PFSK-1 (cell line): ENCODE results near the gene SAE1.

Experiments
- FOXP2 ChIP-seq: optimal IDR thresholded peaks from 2 replicates; pipeline ENCODE3; 2011; ENCODE audit warnings: borderline replicate concordance, control low read depth, inconsistent platforms; ENCODE audit not compliant: insufficient read depth; ENCODE audit errors: extremely low read length, extremely low read depth
- POLR2AphosphoS5 ChIP-seq: IDR thresholded peaks from 2 replicates; pipeline ENCODE4 v1.6.1; 2012; ENCODE audit warnings: low read depth, mild to moderate bottlenecking, control low read depth, low read length, moderate library complexity
- SIN3A ChIP-seq: IDR thresholded peaks from 2 replicates; pipeline ENCODE4 v1.6.1; 2012; ENCODE audit warnings: mild to moderate bottlenecking, low read length, moderate library complexity, borderline replicate concordance; ENCODE audit not compliant: insufficient read depth
- TAF1 ChIP-seq: IDR thresholded peaks from 2 replicates; pipeline ENCODE4 v1.6.1; 2012; ENCODE audit warnings: low read length, control low read depth, borderline replicate concordance; ENCODE audit not compliant: insufficient read depth
- TF ChIP-seq, protein P1 (sequence below), 2 experiments: IDR thresholded peaks; 2 replicates each; pipeline versions ENCODE4 v1.6.1 to v1.8.0; 2011 to 2012; ENCODE audit warnings: low read depth in 2 of 2, low read length in 2 of 2, control low read depth in 1 of 2, inconsistent platforms in 1 of 2, mild to moderate bottlenecking in 1 of 2, moderate library complexity in 1 of 2; ENCODE audit not compliant: insufficient read depth in 1 of 2

Gene SAE1

DNA sequence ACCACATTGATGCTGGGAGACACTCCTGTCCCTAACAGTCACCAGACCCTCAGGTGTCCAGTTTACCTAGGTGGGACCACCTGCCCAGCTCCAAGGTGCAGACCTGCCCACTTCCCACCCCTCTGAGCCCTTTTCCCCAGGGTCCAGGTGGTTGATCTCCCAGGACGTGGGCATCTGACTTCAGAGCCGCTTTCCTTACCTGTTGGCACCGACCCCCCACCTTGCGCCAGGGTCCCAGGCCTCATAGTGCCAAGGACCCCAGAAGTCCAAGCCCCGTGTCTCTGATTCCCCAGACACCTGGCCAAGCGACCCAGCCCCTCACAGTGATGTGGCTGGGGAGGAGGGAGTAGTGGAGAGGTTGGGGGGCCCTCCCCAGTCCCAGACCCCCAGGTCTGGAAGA is 109.9 kb downstream of the SAE1 start:
- TF ChIP-seq SIN3A: no peak
- TF ChIP-seq TAF1: no peak
- TF ChIP-seq POLR2AphosphoS5: no peak
- TF ChIP-seq, protein P1, sequence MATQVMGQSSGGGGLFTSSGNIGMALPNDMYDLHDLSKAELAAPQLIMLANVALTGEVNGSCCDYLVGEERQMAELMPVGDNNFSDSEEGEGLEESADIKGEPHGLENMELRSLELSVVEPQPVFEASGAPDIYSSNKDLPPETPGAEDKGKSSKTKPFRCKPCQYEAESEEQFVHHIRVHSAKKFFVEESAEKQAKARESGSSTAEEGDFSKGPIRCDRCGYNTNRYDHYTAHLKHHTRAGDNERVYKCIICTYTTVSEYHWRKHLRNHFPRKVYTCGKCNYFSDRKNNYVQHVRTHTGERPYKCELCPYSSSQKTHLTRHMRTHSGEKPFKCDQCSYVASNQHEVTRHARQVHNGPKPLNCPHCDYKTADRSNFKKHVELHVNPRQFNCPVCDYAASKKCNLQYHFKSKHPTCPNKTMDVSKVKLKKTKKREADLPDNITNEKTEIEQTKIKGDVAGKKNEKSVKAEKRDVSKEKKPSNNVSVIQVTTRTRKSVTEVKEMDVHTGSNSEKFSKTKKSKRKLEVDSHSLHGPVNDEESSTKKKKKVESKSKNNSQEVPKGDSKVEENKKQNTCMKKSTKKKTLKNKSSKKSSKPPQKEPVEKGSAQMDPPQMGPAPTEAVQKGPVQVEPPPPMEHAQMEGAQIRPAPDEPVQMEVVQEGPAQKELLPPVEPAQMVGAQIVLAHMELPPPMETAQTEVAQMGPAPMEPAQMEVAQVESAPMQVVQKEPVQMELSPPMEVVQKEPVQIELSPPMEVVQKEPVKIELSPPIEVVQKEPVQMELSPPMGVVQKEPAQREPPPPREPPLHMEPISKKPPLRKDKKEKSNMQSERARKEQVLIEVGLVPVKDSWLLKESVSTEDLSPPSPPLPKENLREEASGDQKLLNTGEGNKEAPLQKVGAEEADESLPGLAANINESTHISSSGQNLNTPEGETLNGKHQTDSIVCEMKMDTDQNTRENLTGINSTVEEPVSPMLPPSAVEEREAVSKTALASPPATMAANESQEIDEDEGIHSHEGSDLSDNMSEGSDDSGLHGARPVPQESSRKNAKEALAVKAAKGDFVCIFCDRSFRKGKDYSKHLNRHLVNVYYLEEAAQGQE (IDR thresholded peaks at IDR 0.05; ENCODE audit: insufficient read depth in 1 of 2, low read depth in 2 of 2, low read length in 2 of 2): no peak
- TF ChIP-seq FOXP2: no peak

DNA sequence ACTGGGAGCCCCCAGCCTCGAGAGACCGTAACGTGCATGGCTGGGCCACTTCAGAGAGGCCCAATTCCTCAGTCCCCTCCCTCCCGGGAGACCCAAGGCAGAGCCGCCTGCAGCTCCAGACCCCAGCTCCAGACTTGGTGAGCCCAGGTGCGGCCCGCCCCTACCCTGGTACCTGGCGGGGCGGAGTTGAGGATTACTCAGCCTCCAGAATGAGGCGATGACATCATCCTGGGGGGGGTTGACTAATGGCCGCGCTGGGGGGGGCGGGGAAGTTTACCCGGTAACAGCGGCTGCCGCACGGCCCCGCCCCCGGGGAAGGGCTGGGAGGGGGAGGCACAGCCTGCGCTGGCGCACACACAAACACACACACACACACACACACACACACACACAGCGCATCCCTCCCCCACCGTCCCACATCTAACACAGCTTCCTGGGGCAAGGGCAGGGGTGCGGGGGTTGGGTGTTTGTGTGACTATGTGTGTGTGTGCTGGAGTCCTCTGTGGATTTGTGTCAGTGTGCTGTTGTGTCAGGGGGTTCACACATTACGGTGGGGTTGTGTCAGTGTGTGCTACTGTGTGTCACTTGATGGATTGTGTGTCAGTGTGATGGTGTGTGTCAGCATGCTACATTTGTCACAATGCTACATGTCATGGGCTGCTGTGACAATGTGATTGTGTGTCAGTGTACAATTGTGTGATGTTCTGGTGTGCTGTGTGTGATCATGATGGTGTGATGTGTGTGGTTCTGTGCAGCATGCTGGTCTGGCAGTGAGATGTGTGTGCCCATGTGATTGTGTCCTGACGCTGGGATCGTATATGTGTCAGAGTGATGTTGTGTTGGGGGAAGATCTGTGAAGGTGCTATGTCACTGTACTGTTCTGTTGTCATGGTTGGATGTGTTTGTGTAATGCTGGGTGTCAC is 110.6 kb downstream of the SAE1 start:
- TF ChIP-seq SIN3A (no peak), FOXP2 (peak; percentile 92)

DNA sequence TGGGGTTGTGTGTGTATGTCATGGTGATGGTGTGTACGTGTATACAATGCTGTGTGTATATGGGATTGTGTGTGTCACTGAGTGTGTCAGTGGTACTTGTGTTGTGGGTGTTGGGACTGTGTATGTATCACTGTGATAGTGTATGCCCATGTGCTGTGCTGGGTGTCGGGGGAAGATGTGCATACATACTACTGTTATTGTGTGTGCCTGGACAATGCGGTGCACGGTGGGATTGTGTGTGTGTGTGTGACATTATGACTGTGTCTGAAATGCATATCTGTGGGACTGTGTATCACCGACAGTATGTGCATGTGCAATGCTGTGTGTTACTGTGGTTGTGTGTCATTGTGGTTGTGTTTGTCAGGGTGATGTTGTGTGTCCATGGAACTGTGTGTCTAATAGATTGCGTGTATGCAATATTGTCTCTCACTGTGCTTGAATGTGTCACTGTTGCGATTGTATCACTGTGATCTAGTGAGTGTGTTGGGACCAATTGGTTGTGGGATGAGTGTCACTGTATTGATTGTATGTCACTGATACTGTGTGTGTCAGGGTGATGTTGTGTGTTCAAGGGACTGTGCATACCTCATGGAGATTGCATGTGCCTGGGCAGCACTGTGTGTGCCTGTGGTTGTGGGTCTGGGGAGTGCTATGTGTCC is 111.4 kb downstream of the SAE1 start:
- TF ChIP-seq TAF1 (no peak), FOXP2 (no peak), SIN3A (no peak)
- TF ChIP-seq, protein P1 (IDR thresholded peaks at IDR 0.05; ENCODE audit: insufficient read depth in 1 of 2, low read depth in 2 of 2, low read length in 2 of 2): no peak

DNA sequence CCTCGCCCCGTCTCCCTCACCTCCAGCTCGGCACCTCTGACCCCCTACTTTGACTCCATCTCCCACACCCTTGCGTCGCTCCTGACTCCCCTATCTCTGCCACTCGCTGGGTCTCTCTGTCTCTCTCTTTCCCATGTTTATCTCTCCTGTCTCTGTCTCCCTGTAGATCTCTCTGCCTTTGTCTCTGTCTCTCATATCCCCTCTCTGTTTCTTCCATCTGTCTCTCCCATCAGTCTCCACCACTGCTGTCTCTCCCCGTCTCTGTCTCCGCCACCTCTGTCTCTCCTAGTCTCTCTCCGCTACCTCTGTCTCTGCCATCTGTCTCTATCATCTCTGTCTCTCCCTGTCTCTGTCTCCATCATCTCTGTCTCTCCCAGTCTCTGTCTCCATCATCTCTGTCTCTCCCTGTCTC is 112.7 kb downstream of the SAE1 start:
- no peak for TF ChIP-seq SIN3A
- TF ChIP-seq FOXP2: no peak

DNA sequence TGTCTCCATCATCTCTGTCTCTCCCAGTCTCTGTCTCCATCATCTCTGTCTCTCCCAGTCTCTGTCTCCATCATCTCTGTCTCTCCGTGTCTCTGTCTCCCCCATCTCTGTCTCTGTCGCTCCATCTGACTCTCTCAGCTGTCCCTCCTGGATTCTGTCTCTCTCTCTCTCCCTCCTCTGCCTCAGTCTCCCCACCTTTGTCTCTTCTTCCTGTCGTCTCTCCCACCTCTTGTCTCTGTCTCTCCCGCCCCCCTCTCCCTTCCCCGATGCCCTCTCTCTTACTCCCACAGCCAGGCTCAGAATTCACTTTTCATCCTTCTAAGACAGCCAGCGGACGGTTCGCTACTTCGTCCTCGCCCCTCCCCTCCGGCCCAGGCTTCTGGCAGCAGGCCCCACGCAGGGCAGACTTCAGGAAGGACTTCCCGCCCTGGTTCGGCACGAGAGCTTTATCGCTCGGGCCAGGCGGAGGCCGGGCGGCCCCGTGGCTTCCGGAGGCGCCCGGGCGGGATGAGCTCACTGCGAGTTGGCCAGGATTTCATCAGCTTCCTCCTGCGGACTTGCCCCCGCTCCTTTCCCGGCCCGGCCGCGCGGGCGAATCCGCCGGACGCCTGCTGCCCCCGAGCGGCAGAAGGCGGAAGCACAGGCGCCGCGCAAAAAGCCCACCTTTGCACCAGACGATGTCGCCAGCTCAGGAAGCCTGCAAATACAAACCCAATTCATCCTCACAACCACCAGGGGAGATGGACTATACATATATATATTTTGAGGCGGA is 113.3 kb downstream of the SAE1 start:
- TF ChIP-seq POLR2AphosphoS5 (no peak), TAF1 (no peak), SIN3A (no peak), FOXP2 (peak; percentile 95)
- TF ChIP-seq, protein P1 (IDR thresholded peaks at IDR 0.05; ENCODE audit: insufficient read depth in 1 of 2, low read depth in 2 of 2, low read length in 2 of 2): peak in 1 of 2 experiments; percentile 59; a peak in 2 of 4 replicates
